COR-L47 (cell line): Measurements from ENCODE around the gene NR5A1.

ENCODE experiments used
- DNase-seq: peaks from one replicate; lab custom pipeline; 2025; lab: John Stamatoyannopoulos, UW

Gene NR5A1

DNA sequence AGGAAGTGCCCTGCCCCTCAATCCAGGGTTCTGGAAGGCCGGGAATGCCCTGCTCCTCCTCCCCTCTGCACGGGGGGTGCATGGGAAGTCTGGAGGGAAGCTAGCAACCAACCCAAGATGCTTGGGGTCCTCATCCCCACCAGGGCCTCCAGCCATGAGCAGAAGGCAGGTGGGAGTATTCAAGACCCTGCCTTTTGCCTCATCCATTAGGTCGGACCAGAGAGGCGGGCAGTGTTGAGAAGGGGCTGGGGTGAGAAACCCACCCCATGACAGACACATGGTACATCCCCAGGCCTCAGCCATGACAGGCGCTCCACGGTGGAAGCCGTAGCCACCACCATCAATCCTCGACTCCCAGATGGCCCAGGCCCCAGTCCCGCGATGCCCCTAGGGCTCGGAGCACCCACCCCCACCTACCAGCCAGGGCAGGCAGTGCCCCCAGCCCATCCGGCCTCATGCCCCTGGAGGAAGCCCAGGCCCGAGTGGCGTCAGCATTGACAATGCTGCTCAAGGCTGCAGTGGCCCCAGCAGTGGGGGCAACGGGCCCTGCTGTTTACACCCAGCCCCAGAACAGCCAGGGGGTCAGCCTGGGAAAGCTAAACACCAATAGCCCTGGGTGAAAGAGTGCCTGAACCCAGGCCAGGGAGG is 8.6 kb downstream of the NR5A1 start:
- no peak for DNase-seq

- DNase-seq: no peak
Observed at GRCh38 chr9:124498040-124498439, 9.2 kb downstream of the NR5A1 start.

GRCh38 chr9:124497441-124497840 is 9.8 kb downstream of the NR5A1 start:
- no peak for DNase-seq

DNA sequence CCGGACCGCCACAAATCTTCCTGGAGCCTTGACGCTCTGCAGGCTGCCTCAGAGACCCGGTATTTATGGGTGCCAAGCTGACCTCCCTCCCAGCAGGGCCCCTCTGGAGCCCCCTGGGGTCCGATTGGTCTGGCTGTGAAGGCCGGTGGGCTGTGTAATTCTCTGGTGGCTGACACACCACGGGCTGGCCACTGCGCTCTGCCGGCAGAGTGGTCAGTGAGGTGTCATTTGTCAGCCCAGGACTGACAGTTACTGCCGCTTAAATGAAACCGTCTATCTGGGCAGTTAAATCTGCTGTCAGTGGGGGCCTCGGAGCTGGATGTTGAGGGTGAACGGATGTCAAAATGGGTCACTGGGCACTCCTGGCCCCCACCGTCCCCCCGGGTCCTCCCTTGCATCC is 10.7 kb downstream of the NR5A1 start:
- DNase-seq: no peak

DNA sequence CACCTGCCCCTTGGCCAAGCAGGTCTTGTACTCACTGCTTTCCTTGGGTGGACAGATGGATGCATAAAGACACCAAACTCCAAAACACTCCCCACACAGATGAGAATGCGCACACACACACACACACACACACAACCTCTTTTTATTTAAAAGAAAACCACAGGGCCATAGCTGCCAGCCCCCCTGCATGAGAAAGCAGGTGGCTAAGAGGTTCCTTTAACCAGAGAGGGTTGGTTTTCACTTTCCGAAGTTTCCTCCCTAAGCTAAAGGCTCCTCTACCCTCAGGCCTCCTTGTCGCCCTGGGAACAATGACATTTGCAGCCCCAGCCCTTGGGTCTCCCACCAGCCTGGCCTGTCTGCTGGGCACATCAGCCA is 11.1 kb downstream of the NR5A1 start:
- DNase-seq: no peak

GRCh38 chr9:124495126-124496074 is 11.8 kb downstream of the NR5A1 start:
- DNase-seq: no peak

GRCh38 chr9:124493794-124494479 is 13.3 kb downstream of the NR5A1 start:
- no peak for DNase-seq

GRCh38 chr9:124493218-124493617 is 14.0 kb downstream of the NR5A1 start:
- no peak for DNase-seq

DNA sequence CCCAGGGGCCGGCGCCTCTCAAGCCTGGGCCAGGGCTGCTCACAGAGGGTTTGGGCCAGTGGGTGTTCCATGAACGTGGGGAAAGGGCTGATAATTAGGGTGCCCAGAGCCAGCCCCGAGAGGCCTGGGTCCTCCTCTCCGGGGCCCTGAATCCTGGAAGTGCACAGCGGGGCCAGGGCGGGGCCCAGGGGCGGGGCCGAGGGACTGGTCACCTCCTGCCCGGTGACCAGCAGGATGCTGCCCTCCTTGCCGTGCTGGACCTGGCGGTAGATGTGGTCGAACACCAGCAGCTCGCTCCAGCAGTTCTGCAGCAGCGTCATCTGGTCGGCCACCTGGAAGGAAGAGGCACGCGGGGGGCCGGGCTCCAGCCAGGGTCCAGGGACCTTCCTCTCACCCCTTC is 14.4 kb downstream of the NR5A1 start:
- DNase-seq: no peak

DNA sequence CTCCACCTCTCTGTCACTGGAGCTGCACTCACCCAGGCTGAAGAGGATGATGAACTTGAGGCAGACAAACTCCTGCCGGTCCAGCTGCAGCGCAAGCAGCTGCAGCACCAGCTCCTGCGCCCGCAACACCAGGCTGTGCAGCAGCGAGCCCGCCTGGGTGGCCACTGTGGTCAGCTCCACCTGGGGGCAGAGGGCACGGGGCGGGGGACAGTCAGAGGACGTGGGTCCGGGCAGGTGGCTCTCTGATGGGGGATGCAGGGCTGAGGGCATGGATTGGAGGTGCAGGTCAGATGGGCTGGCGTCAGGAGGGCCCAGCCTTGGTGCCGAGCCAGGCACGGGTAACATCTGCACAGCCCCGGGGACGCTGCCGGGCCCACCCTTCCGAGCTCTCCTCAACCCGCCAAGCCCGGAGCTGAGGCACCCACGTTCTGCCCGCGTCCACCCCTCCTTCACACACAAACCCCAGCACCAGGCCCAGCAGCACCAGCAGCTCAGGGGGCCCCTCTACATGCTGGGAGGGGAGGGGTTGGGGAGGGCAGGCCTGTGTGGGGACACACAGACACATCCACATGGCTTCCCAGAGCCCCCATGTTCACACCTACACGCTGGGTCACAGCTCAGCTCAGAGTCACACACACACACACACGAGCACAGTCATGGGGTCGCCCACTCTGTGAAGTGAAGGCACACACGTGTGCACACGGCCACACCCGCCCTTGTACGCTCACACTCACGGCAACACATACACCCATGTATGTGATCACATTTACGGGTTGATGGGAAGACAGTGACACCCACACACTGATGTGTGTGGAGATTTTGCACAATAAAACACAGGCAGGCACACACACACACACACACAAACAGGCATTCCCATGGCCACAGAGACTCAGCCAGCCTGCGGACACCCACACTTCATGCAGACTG is 15.9 kb downstream of the NR5A1 start:
- no peak for DNase-seq

DNA sequence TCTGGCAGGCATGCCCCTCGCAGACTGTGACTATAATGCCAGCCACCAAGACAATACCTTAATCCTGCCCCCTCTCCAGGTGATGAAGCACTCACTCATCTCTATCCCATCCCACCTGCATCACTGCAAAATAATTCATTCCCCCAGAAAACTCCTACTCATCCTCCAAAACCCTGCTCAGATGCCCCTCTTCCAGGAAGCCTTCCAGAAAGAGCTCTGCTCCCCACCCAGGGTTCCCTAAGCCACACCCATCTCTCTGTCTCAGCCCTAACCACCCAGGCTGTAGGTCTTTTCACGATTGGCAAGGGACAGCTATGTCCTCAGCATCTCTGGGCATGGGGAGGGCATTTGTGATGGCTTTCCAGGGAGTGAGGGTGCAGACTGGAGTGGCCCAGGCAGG is 17.2 kb downstream of the NR5A1 start:
- DNase-seq: no peak

- DNase-seq: no peak
Observed at GRCh38 chr9:124489222-124489621, 18.0 kb downstream of the NR5A1 start.

- DNase-seq: no peak
Observed at GRCh38 chr9:124488641-124489210, 18.5 kb downstream of the NR5A1 start.

DNA sequence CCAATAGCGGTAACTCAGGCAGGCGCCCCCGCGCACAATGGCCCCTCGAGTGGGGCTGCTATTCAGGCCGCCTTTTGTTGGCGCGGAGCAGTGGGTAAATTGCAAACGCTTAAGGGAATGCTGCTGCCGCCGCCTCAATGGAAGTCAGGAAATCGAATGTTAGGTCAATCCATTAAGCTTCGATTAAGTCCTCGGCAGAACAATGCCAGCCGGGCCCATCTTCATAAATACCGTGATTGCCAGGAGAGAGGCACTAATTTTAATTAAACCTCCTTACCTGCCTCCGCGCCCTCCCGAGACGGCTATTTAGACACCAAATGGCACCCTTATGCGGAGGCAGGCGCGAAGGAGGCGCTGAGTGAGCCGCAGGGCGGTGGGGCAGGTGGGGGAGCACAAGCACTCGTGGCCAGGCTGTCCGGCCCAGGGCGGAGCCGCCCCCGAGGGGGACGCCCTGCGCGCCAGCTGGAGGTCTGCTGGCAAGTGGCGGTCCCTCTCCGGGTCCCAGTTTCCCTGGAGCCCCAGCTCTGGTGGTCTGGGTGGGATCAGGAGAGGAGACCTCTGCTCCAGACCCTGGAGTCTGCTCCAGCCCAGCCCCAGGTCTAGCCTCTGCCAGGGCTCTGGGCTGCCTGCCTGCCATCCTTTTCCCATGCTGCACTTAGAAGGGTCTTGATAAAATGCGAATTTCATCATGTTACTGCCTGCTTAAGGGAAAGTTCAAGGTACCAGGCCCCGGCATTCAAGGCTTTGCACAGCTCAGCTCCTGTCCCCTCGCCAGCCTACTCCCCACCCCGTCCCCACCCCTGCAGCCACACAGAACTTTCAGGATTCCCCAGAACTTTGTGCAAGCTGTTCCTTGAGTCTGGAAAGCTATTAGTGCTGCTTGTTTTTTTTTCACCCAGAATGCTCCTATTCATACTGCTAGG is 19.7 kb downstream of the NR5A1 start:
- DNase-seq: no peak

DNA sequence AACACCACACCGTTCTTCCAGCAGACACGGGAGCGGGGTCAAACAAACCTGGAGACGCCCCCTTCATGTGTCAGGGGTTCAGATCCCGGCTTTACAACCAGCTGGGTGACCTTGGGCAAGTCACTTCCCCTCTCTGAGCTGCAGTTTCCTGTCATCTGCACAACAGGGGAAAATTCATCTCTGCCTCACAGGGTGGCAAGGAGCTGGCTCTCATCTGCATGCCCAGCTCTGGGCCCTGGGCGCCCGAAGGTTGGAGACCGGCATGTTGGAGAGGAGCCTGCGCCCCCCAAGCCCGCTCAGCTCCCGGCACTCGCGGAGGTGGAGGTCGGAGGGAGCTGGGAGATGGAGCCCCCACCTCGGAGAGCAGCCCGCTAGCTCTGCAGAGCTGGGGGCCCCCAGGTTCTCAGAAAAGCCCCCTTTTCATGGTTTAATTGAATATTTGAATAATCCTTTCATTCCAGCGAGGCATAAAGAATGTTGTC is 20.4 kb downstream of the NR5A1 start:
- DNase-seq: no peak

DNA sequence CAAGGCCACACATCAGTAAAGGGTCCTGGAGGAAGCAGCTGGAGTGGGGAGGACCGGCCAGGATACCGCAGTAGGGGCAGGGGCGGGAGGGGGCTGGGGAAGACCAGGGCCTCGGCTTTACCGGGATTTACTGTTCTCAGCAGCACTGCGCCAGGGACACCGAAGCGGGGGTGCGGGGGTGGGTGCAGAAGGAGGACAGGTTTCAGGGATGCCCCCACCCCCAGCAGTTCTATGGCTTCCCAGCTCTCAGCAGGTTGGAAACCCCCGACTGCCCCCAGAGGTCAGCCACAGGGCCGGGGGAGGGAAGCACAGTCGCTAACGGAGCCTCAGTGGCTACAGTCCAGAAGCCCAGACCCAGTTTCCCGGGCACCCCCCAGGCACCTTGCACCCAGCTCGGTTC is 21.3 kb downstream of the NR5A1 start:
- no peak for DNase-seq

DNA sequence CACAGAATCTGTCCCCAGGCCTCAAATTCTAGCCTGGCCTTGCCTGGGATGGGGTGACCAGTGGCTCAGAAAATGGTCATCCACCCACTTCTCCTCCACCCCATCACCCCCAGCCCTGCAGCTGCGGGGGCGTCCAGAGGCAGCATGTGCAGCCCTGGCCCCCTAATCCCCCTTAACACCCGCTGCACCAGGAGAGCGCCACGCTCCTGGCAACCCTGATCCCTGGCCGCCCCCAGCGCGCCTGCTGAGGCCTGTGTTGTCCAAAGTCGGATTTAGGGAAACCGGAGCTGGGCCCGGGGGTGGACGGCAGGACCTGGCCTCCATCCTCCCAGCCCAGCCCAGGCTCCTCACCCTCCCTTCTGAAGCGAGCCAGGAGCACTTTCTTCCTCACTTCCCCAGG is 22.0 kb downstream of the NR5A1 start:
- no peak for DNase-seq

GRCh38 chr9:124483481-124483880 is 23.7 kb downstream of the NR5A1 start:
- no peak for DNase-seq

- no peak for DNase-seq
Observed at GRCh38 chr9:124482431-124483031, 24.7 kb downstream of the NR5A1 start.

DNA sequence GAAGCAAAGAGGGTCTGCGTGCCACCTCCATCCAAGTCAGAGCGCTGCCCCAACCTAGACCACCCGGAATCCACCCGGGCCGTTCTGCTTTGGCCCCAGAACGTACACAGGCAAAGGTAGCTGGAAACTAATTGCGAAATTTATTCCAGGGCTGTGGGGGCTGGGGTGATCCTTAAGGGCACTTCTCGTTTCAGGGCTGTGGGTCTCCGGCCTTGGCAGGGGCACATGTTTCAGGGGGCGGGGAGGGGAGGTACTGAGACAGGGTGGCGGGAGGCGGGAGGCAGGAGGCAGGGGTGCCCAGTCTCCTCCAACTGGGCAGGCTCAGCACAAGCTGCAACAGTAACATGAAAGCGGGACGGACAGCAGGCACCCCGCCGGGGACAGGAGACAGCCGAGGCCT is 26.1 kb downstream of the NR5A1 start:
- DNase-seq: no peak
